ENCODE data around the gene OCA2. TPM values are rescaled to one million over a fixed set of nuclear protein-coding genes. Genes with fewer than 3 reads are reported as not detected.

OCA2 gene
- polyA plus RNA-seq, 1 experiment: 0.02 TPM

- ChIA-PET POLR2A (no interaction called here), CTCF (no interaction called here)
- Histone ChIP-seq H3K36me3 (ENCODE audit: control insufficient read depth, insufficient read depth, low read length) (no peaks in the 10 kb centered on the region), H3K4me3 (ENCODE audit: low read depth, low read length) (no peak overlapping the region), H3K27me3 (ENCODE audit: control insufficient read depth, insufficient read depth, low read length) (no peaks in the 10 kb centered on the region)
- TF ChIP-seq CTCF (IDR thresholded peaks at IDR 0.05; ENCODE audit: insufficient read depth, low read depth, low read length): no peak
- DNase-seq (ENCODE audit: low read depth): no peak
Measured at GRCh38 chr15:27871902-27872260, 227.2 kb downstream of the OCA2 start.

GRCh38 chr15:27871078-27871901 lies 227.8 kb downstream of the OCA2 start:
- no peak for DNase-seq (ENCODE audit: low read depth)
- Histone ChIP-seq H3K36me3 (ENCODE audit: control insufficient read depth, insufficient read depth, low read length) (no peaks in the 10 kb centered on the region), H3K27me3 (ENCODE audit: control insufficient read depth, insufficient read depth, low read length) (no peaks in the 10 kb centered on the region), H3K4me3 (ENCODE audit: low read depth, low read length) (no peak overlapping the region)
- ChIA-PET CTCF (no interaction called here), POLR2A (no interaction called here)
- no peak for TF ChIP-seq CTCF (IDR thresholded peaks at IDR 0.05; ENCODE audit: insufficient read depth, low read depth, low read length)

GRCh38 chr15:27870320-27870719 lies 228.8 kb downstream of the OCA2 start:
- no peak for DNase-seq (ENCODE audit: low read depth)
- POLR2A ChIA-PET: no interaction called here
- H3K36me3 ChIP-seq (ENCODE audit: control insufficient read depth, insufficient read depth, low read length): no peaks in the 10 kb centered on the region
- no peak overlapping the region for H3K4me3 ChIP-seq (ENCODE audit: low read depth, low read length)
- CTCF ChIA-PET: no interaction called here
- H3K27me3 ChIP-seq (ENCODE audit: control insufficient read depth, insufficient read depth, low read length): no peaks in the 10 kb centered on the region
- TF ChIP-seq CTCF (IDR thresholded peaks at IDR 0.05; ENCODE audit: insufficient read depth, low read depth, low read length): no peak

- DNase-seq (ENCODE audit: low read depth): no peak
- ChIA-PET CTCF (no interaction called here), POLR2A (no interaction called here)
Measured at GRCh38 chr15:27869697-27870281, 229.3 kb downstream of the OCA2 start.

More at GRCh38 chr15:27869697-27870281, 229.3 kb downstream of the OCA2 start:
- Histone ChIP-seq H3K27me3 (ENCODE audit: control insufficient read depth, insufficient read depth, low read length) (no peaks in the 10 kb centered on the region), H3K4me3 (ENCODE audit: low read depth, low read length) (no peak overlapping the region), H3K36me3 (ENCODE audit: control insufficient read depth, insufficient read depth, low read length) (no peaks in the 10 kb centered on the region)
- TF ChIP-seq CTCF (IDR thresholded peaks at IDR 0.05; ENCODE audit: insufficient read depth, low read depth, low read length): no peak

Measured in BJ (cell line).